NCI-H748 treated with DMSO at 0.1 percent for 48 hours (cell line): ENCODE measurements around the gene FAM168A.

ENCODE experiments used
- DNase-seq: peaks from one replicate; lab custom pipeline; 2025; lab: John Stamatoyannopoulos, UW

Gene FAM168A

GRCh38 chr11:73426219-73426850 lies 171.6 kb downstream of the FAM168A start:
- DNase-seq: no peak

DNA sequence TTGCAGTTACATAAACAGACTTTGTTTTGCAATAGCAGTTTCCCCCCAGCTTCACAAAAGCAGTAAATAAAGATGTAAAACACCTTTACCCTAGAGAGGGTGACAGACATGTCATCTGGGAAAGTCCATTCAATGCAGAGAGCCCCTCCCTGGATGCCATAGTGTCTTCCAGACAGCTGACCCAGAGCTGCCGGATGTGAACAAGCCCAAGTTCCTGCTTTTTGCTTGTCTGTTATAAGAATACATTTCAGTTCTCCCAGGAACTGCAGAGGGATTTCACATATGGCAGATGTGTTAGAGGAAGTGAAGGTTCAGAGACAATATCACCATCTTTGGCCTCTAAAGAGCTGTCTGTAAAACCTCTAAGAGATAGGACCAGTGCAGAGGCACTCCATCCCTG lies 172.8 kb downstream of the FAM168A start:
- DNase-seq: no peak

GRCh38 chr11:73423506-73423905 lies 174.4 kb downstream of the FAM168A start:
- DNase-seq: no peak

GRCh38 chr11:73422886-73423285 lies 175.0 kb downstream of the FAM168A start:
- no peak for DNase-seq

GRCh38 chr11:73420136-73420535 lies 177.8 kb downstream of the FAM168A start:
- DNase-seq: no peak

- no peak for DNase-seq
Observed at GRCh38 chr11:73416786-73417185, 181.1 kb downstream of the FAM168A start.

- DNase-seq: no peak
Observed at GRCh38 chr11:73415854-73416615, 181.9 kb downstream of the FAM168A start.

- no peak for DNase-seq
Observed at GRCh38 chr11:73414977-73415651, 182.8 kb downstream of the FAM168A start.

DNA sequence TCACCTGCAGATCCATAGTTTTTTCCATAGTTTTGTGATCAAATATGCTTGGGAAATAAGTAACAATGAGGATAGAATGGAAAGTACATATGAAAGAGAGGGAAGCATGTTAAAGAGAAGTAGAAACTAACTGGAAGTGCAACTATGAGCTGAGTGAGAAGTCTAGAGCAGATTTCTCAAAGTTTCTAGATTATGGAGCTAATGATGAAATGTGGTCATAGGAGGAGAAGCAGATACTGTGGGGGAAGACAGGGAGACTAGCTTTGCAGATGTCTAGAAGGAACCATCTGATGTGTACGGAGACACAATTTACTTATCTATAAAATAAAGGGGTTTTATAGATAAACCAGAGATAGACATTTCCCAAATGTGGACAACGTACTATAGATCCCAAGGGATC lies 184.7 kb downstream of the FAM168A start:
- no peak for DNase-seq

- no peak for DNase-seq
Observed at GRCh38 chr11:73412308-73412707, 185.6 kb downstream of the FAM168A start.

GRCh38 chr11:73411031-73411430 lies 186.9 kb downstream of the FAM168A start:
- DNase-seq: no peak

GRCh38 chr11:73410627-73411026 lies 187.3 kb downstream of the FAM168A start:
- no peak for DNase-seq

DNA sequence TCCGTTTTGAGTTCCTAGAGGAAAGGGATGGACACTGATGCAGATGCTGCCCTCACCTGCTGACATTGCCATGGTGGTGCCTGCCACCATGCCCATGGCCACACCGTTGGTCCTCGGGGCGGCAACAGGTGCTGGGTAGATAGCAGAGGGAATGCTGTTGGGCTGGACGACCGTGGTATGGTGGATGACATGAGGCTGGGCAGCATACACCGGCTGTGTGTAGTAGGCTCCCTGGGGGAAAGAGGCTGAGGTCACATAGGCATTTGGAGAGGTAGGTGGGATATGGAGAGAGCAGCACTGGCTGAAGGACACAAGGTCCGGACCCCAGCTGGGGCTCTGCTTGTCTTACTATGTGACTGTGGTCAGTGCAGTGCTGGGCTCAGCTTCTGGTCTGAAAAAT lies 188.5 kb downstream of the FAM168A start:
- no peak for DNase-seq

GRCh38 chr11:73406619-73407018 lies 191.3 kb downstream of the FAM168A start:
- no peak for DNase-seq

DNA sequence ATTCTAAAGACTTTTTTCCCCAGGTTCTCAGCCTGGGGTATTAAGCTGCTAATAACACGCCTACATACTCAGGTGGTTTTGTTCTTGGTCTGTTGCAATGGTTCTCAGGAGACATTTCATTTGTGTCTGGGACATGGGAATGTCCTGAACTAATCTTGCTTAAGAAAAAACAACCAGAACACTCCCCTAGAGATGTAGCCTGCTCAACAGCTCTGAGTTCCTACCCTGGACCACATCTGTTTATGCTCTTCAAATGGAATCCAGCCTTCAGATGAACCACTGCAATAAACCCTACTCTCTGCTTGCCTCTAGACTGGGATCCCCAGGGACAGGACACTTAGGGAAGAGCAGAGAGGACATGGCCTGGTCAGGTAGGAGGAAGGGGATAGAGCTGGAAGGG lies 191.8 kb downstream of the FAM168A start:
- no peak for DNase-seq

- DNase-seq: no peak
Observed at GRCh38 chr11:73405146-73405510, 192.8 kb downstream of the FAM168A start.

DNA sequence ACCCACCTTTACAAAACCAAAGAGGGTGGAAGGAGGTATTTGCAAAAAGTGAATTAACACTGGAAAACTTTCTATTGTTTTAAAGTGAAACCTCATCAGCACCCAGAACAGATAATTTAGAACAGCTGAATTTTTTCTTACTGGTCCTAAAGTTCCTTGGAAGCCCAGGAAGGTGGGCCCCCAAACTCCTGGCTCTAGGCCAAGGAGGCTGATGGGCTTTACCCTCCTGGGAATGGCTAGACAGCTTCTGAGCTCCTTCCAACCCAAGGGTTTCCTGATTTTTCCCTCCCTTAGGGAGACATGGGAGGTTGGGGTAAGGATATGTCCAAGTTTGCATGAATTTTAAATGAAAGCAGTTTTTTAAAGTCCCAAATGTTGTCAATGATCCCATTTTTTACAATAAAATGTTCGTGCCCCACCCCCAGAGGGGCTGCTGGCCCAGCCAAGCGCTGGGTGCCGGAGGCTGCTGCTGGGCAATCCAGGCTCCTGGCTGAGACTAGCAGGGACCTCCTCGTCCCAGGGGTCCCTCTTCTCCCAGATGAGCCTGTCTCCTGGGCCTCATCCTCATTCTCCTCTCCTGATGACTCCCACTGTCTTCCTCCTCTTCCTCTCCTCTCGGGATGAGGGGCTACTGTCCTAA lies 193.3 kb downstream of the FAM168A start:
- DNase-seq: no peak

- DNase-seq: peak; percentile 2
Observed at GRCh38 chr11:73404048-73404447, 193.9 kb downstream of the FAM168A start.

GRCh38 chr11:73403541-73403940 lies 194.4 kb downstream of the FAM168A start:
- DNase-seq: no peak

DNA sequence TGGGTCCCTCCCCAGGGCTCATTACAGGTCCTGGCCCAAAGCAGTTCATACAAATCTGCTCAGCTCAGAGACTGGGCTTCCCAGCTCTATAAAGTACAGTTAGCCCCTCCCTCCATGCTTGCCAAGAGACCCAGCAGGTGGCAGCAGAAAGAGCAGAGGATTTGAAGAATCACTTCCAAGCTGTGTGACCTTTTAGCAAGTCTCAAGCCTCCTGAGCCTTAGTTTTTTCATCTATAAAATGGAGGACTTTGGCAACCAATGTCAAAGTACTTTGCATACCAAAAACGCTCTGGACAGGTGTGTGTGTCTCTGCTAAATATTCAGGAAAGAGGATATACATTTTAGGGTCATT lies 195.1 kb downstream of the FAM168A start:
- no peak for DNase-seq

- DNase-seq: no peak
Observed at GRCh38 chr11:73401924-73402833, 195.7 kb downstream of the FAM168A start.
